GM19324 (cell line): ENCODE data around the gene FLNA.
"Not testable (repeated sequence)": the region's sequence is repeated elsewhere in the genome, so short reads cannot be mapped to it uniquely, and the experiment has no call there.

Experiments used
- ATAC-seq: cut with Tn5 transposase; IDR thresholded peaks from one replicate; pipeline ENCODE4 v1.9.1; 2021; ENCODE audit warnings: mild to moderate bottlenecking, moderate library complexity; ENCODE audit not compliant: unreplicated experiment, low FRiP score

Gene FLNA

GRCh38 chrX:154343620-154344019, 30.8 kb downstream of the FLNA start:
- not testable (repeated sequence) for ATAC-seq

- ATAC-seq, result not testable (repeated sequence)
Observed at GRCh38 chrX:154343063-154343462, 31.4 kb downstream of the FLNA start.

- peak; percentile 84 for ATAC-seq
Observed at GRCh38 chrX:154341399-154342298, 32.8 kb downstream of the FLNA start.

- ATAC-seq, result no peak
Observed at GRCh38 chrX:154334496-154334895, 39.9 kb downstream of the FLNA start.

- peak; percentile 56 for ATAC-seq
Observed at GRCh38 chrX:154333837-154334271, 40.6 kb downstream of the FLNA start.

GRCh38 chrX:154333116-154333515, 41.3 kb downstream of the FLNA start:
- no peak for ATAC-seq

GRCh38 chrX:154332561-154332960, 41.9 kb downstream of the FLNA start:
- no peak for ATAC-seq

GRCh38 chrX:154329294-154329693, 45.1 kb downstream of the FLNA start:
- ATAC-seq, result no peak

- ATAC-seq, result no peak
Observed at GRCh38 chrX:154328646-154329045, 45.8 kb downstream of the FLNA start.

- ATAC-seq, result no peak
Observed at GRCh38 chrX:154327038-154327820, 47.2 kb downstream of the FLNA start.

GRCh38 chrX:154325541-154325940, 48.9 kb downstream of the FLNA start:
- ATAC-seq, result no peak

- no peak for ATAC-seq
Observed at GRCh38 chrX:154323537-154323936, 50.9 kb downstream of the FLNA start.

- ATAC-seq, result no peak
Observed at GRCh38 chrX:154322890-154323289, 51.5 kb downstream of the FLNA start.

- ATAC-seq, result no peak
Observed at GRCh38 chrX:154321594-154321993, 52.8 kb downstream of the FLNA start.

- no peak for ATAC-seq
Observed at GRCh38 chrX:154321152-154321551, 53.3 kb downstream of the FLNA start.

GRCh38 chrX:154320406-154320805, 54.0 kb downstream of the FLNA start:
- no peak for ATAC-seq

GRCh38 chrX:154317391-154317995, 56.9 kb downstream of the FLNA start:
- no peak for ATAC-seq

GRCh38 chrX:154315416-154315815, 59.0 kb downstream of the FLNA start:
- ATAC-seq, result no peak

- no peak for ATAC-seq
Observed at GRCh38 chrX:154313147-154313546, 61.3 kb downstream of the FLNA start.

- ATAC-seq, result no peak
Observed at GRCh38 chrX:154312116-154312515, 62.3 kb downstream of the FLNA start.
